GM12801 (cell line): ENCODE data around the gene ANKRD9.

Source experiments
- CTCF ChIP-seq: IDR thresholded peaks from one replicate; pipeline ENCODE4 v1.5.1; 2011; ENCODE audit warnings: control low read depth; ENCODE audit not compliant: insufficient read length; ENCODE audit errors: extremely low read depth

ANKRD9 gene

GRCh38 chr14:102500713-102501112 is 8.9 kb downstream of the ANKRD9 start:
- TF ChIP-seq CTCF: no peak

GRCh38 chr14:102500158-102500662 is 9.4 kb downstream of the ANKRD9 start:
- no peak for TF ChIP-seq CTCF

- no peak for TF ChIP-seq CTCF
Observed at GRCh38 chr14:102499401-102500157, 10.0 kb downstream of the ANKRD9 start.

GRCh38 chr14:102498678-102499265 is 10.8 kb downstream of the ANKRD9 start:
- TF ChIP-seq CTCF: no peak

- no peak for TF ChIP-seq CTCF
Observed at GRCh38 chr14:102497998-102498677, 11.4 kb downstream of the ANKRD9 start.

GRCh38 chr14:102496958-102497744 is 12.4 kb downstream of the ANKRD9 start:
- TF ChIP-seq CTCF: no peak

GRCh38 chr14:102496331-102496691 is 13.3 kb downstream of the ANKRD9 start:
- no peak for TF ChIP-seq CTCF
